H1 (cell line): ENCODE measurements around the gene NEU2. TPM values are rescaled to one million over a fixed set of nuclear protein-coding genes. Genes with fewer than 3 reads are reported as not detected.

Experiments used
- CTCF ChIA-PET: fragments of 300-600 bp; sonication (Branson Sonifier 250); formaldehyde crosslinking; loops from one replicate; lab custom pipeline; 2021; ENCODE audit not compliant: partially characterized antibody; lab: Charles Lee
- POLR2A ChIA-PET: fragments of 300-600 bp; sonication (Branson Sonifier 250); formaldehyde crosslinking; loops from one replicate; lab custom pipeline; 2021; ENCODE audit warnings: inconsistent platforms; ENCODE audit not compliant: partially characterized antibody; lab: Charles Lee
- DNase-seq, 2 experiments: peaks; one replicate each; pipeline versions ENCODE4 v3.0.0 to v3.0.0-alpha.2; 2010 to 2022; ENCODE audit warnings: low spot score in 2 of 2, low read depth in 1 of 2, mixed read lengths in 1 of 2
- FAIRE-seq: peaks from 2 replicates; lab custom pipeline; 2011; peaks lifted over from hg19 to GRCh38; lab: Jason Lieb, UNC
- H2AFZ ChIP-seq: 2 replicates; pipeline ENCODE4 v1.8.1; 2012; ENCODE audit warnings: low read length, inconsistent platforms
- H2AK5ac ChIP-seq: 2 replicates; pipeline ENCODE4 v1.6.1; 2013; ENCODE audit warnings: low read depth, low read length
- H2BK120ac ChIP-seq: replicated peaks from 2 replicates; pipeline ENCODE3; 2013; ENCODE audit warnings: low read depth, low read length, inconsistent platforms
- H2BK12ac ChIP-seq: 2 replicates; pipeline ENCODE4 v1.6.1; 2013; ENCODE audit warnings: low read depth, low read length
- H2BK15ac ChIP-seq: 2 replicates; pipeline ENCODE4 v1.6.1; 2013; ENCODE audit warnings: low read length
- H2BK20ac ChIP-seq: 2 replicates; pipeline ENCODE4 v1.6.1; 2013; ENCODE audit warnings: low read length
- H2BK5ac ChIP-seq: 2 replicates; pipeline ENCODE4 v1.6.1; 2013; ENCODE audit warnings: low read depth, low read length
- H3K14ac ChIP-seq: 2 replicates; pipeline ENCODE4 v1.6.1; 2013; ENCODE audit warnings: inconsistent platforms; ENCODE audit not compliant: insufficient read length
- H3K18ac ChIP-seq: 2 replicates; pipeline ENCODE4 v1.6.1; 2013; ENCODE audit warnings: low read length; ENCODE audit errors: extremely low read depth
- H3K23ac ChIP-seq: 2 replicates; pipeline ENCODE4 v1.6.1; 2013; ENCODE audit warnings: inconsistent platforms; ENCODE audit not compliant: insufficient read length
- H3K23me2 ChIP-seq: 2 replicates; pipeline ENCODE4 v1.6.1; 2013; ENCODE audit warnings: low read depth, low read length
- H3K27ac ChIP-seq: 2 replicates; pipeline ENCODE4 v1.6.1; 2011; ENCODE audit warnings: low read depth, low read length, inconsistent platforms
- H3K27me3 ChIP-seq, 4 experiments: replicated peaks in 1 of 4; 1 replicate in 1 of 4; 2 replicates in 3 of 4; pipeline versions ENCODE4 v1.6.1 to v1.8.1; 2011 to 2013; ENCODE audit warnings: low read length in 3 of 4, mild to moderate bottlenecking in 3 of 4, inconsistent platforms in 2 of 4, mixed read lengths in 2 of 4, moderate library complexity in 1 of 4; ENCODE audit not compliant: control insufficient read depth in 3 of 4, insufficient read depth in 3 of 4; ENCODE audit errors: extremely low read depth in 1 of 4
- H3K36me3 ChIP-seq, 4 experiments: 2 replicates each; pipeline versions ENCODE4 v1.6.1 to v1.8.1; 2011 to 2013; ENCODE audit warnings: mild to moderate bottlenecking in 4 of 4, low read length in 3 of 4, moderate library complexity in 2 of 4, control low read depth in 1 of 4, inconsistent platforms in 1 of 4; ENCODE audit not compliant: insufficient read depth in 4 of 4, control insufficient read depth in 2 of 4
- H3K4ac ChIP-seq: replicated peaks from 2 replicates; pipeline ENCODE3; 2013; ENCODE audit warnings: low read length, low read depth, mixed read lengths, inconsistent platforms; ENCODE audit not compliant: insufficient read length
- H3K4me1 ChIP-seq, 4 experiments: replicated peaks in 1 of 4; 1 replicate in 1 of 4; 2 replicates in 3 of 4; pipeline versions ENCODE4 v1.6.1 to v1.8.1; 2011 to 2013; ENCODE audit warnings: low read length in 3 of 4, inconsistent platforms in 2 of 4, mixed read lengths in 1 of 4; ENCODE audit not compliant: insufficient read depth in 4 of 4, control insufficient read depth in 3 of 4
- H3K4me2 ChIP-seq, 2 experiments: 2 replicates each; pipeline versions ENCODE4 v1.6.1 to v1.8.1; 2011 to 2013; ENCODE audit warnings: low read depth in 2 of 2, low read length in 2 of 2, control low read depth in 1 of 2, inconsistent platforms in 1 of 2, mild to moderate bottlenecking in 1 of 2; ENCODE audit not compliant: insufficient read depth in 1 of 2
- H3K4me3 ChIP-seq, 4 experiments: fragments of 200-600, 300-600 bp in 1 of 4; sonication (generic), shearing (Covaris generic), sonication (Bioruptor Twin) in 1 of 4; 2 replicates each; pipeline versions ENCODE4 v1.5.1 to v1.8.1; 2011 to 2016; ENCODE audit warnings: low read length in 4 of 4, low read depth in 3 of 4, control low read depth in 2 of 4, inconsistent platforms in 2 of 4, mild to moderate bottlenecking in 2 of 4, mixed read lengths in 1 of 4, moderate library complexity in 1 of 4; ENCODE audit not compliant: insufficient read depth in 2 of 4; ENCODE audit errors: extremely low read depth in 1 of 4
- H3K56ac ChIP-seq: replicated peaks from 2 replicates; pipeline ENCODE3; 2013; ENCODE audit warnings: low read depth, mild to moderate bottlenecking, mixed read lengths, low read length, inconsistent platforms; ENCODE audit not compliant: insufficient read length
- H3K79me1 ChIP-seq: 2 replicates; pipeline ENCODE4 v1.6.1; 2013; ENCODE audit warnings: low read depth, low read length, control low read depth
- H3K79me2 ChIP-seq, 2 experiments: 2 replicates each; pipeline versions ENCODE4 v1.6.1 to v1.8.1; 2012 to 2013; ENCODE audit warnings: low read length in 2 of 2, mild to moderate bottlenecking in 2 of 2, inconsistent platforms in 1 of 2; ENCODE audit not compliant: insufficient read depth in 2 of 2, control insufficient read depth in 1 of 2
- H3K9ac ChIP-seq, 4 experiments: replicated peaks in 1 of 4; 1 replicate in 1 of 4; 2 replicates in 3 of 4; pipeline versions ENCODE4 v1.6.1 to v1.8.1; 2011 to 2013; ENCODE audit warnings: low read depth in 3 of 4, low read length in 3 of 4, control low read depth in 2 of 4, mild to moderate bottlenecking in 2 of 4, moderate library complexity in 2 of 4, inconsistent platforms in 1 of 4; ENCODE audit errors: extremely low read depth in 1 of 4
- H3K9me3 ChIP-seq, 2 experiments: 2 replicates each; pipeline versions ENCODE4 v1.6.1 to v1.8.1; 2012 to 2013; ENCODE audit warnings: mild to moderate bottlenecking in 2 of 2, moderate library complexity in 2 of 2, control low read depth in 1 of 2, inconsistent platforms in 1 of 2, low read depth in 1 of 2, low read length in 1 of 2, mixed read lengths in 1 of 2; ENCODE audit not compliant: insufficient read depth in 2 of 2
- H4K20me1 ChIP-seq, 2 experiments: replicated peaks in 1 of 2; 2 replicates each; pipeline versions ENCODE3 to v1.8.1; 2011 to 2013; ENCODE audit warnings: inconsistent platforms in 2 of 2, low read length in 2 of 2, mild to moderate bottlenecking in 1 of 2; ENCODE audit not compliant: insufficient read depth in 2 of 2, control insufficient read depth in 1 of 2
- H4K5ac ChIP-seq: 2 replicates; pipeline ENCODE4 v1.6.1; 2013; ENCODE audit warnings: low read length, low read depth, mixed read lengths, inconsistent platforms; ENCODE audit not compliant: insufficient read length
- H4K8ac ChIP-seq: 2 replicates; pipeline ENCODE4 v1.8.0; 2013; ENCODE audit warnings: mild to moderate bottlenecking, moderate library complexity, low read length, inconsistent platforms; ENCODE audit not compliant: insufficient read depth; ENCODE audit errors: extremely low read depth
- H4K91ac ChIP-seq: replicated peaks from 2 replicates; pipeline ENCODE3; 2013; ENCODE audit warnings: low read length, mixed read lengths, inconsistent platforms; ENCODE audit not compliant: insufficient read length
- CHD2 ChIP-seq: IDR thresholded peaks from 2 replicates; pipeline ENCODE4 v1.6.1; 2012; ENCODE audit warnings: low read length, improper control_type of control experiment
- E2F6 ChIP-seq: IDR thresholded peaks from 2 replicates; pipeline ENCODE4 v1.6.1; 2012; ENCODE audit warnings: inconsistent platforms
- GABPA ChIP-seq: IDR thresholded peaks from 2 replicates; pipeline ENCODE4 v1.6.1; 2011; ENCODE audit warnings: mild to moderate bottlenecking, low read length, moderate library complexity, borderline replicate concordance; ENCODE audit not compliant: insufficient read depth
- JUN ChIP-seq: IDR thresholded peaks from 2 replicates; pipeline ENCODE4 v1.6.1; 2011; ENCODE audit warnings: low read depth, mild to moderate bottlenecking, improper control_type of control experiment, low read length
- KDM4A ChIP-seq: IDR thresholded peaks from one replicate; pipeline ENCODE4 v1.7.1; 2012; ENCODE audit warnings: low read depth, mild to moderate bottlenecking, moderate library complexity, low read length, inconsistent platforms; ENCODE audit not compliant: severe bottlenecking
- POU5F1 ChIP-seq: IDR thresholded peaks from 2 replicates; pipeline ENCODE4 v1.6.1; 2011; ENCODE audit warnings: low read depth, mild to moderate bottlenecking, low read length, moderate library complexity
- RAD21 ChIP-seq, 2 experiments: IDR thresholded peaks in 1 of 2; conservative IDR thresholded peaks in 1 of 2; 2 replicates each; pipeline ENCODE4 v1.6.1; 2011; ENCODE audit warnings: low read depth in 2 of 2, low read length in 2 of 2, improper control_type of control experiment in 1 of 2, inconsistent platforms in 1 of 2, mild to moderate bottlenecking in 1 of 2, moderate library complexity in 1 of 2
- RNF2 ChIP-seq: fragments of 200-900, 300-1000 bp; sonication (generic); IDR thresholded peaks from 2 replicates; pipeline ENCODE4 v1.7.1; 2016; ENCODE audit warnings: borderline replicate concordance, low read depth, mild to moderate bottlenecking, antibody characterized with exemption, low read length; ENCODE audit not compliant: poor library complexity, severe bottlenecking; ENCODE audit errors: missing control alignments
- RXRA ChIP-seq: IDR thresholded peaks from 2 replicates; pipeline ENCODE4 v1.6.1; 2011; ENCODE audit warnings: low read depth, mild to moderate bottlenecking, low read length, moderate library complexity; ENCODE audit not compliant: insufficient read depth
- SAP30 ChIP-seq: fragments of 300-600 bp; sonication (generic); IDR thresholded peaks from 2 replicates; pipeline ENCODE4 v1.7.1; 2012; ENCODE audit warnings: low read length, moderate library complexity, mild to moderate bottlenecking, inconsistent platforms; ENCODE audit not compliant: insufficient read depth, insufficient replicate concordance
- WGBS, 2 experiments: shearing (Covaris generic) in 1 of 2; methylation state at CpG; one replicate each; pipeline versions ENCODE4 v1.1.6 to v1.1.7; 2013 to 2015; ENCODE audit warnings: low lambda C conversion rate in 2 of 2, mixed read lengths in 2 of 2, inconsistent platforms in 1 of 2, low coverage in 1 of 2, missing lambda C conversion rate in 1 of 2; ENCODE audit not compliant: insufficient replicate concordance in 2 of 2, insufficient coverage in 1 of 2, insufficient read length in 1 of 2; ENCODE audit errors: extremely low coverage in 1 of 2, missing lambda C conversion rate in 1 of 2; 5-methylcytosine and 5-hydroxymethylcytosine counted together
- polyA plus RNA-seq, 7 experiments: library from polyadenylated mRNA; depleted of rRNA in 3 of 7; stranded (reverse) in 5 of 7; unstranded in 2 of 7; fragments of >200 nt in 5 of 7; fragments of 200-250 nt in 2 of 7; gene quantifications; 1 replicate in 5 of 7; 2 replicates in 1 of 7; 4 replicates in 1 of 7; pipeline versions ENCODE4 v1.2.1 to v1.2.3, GENCODE V29; 2011 to 2013; ENCODE audit warnings: missing spikeins in 2 of 7, mixed read lengths in 2 of 7
- total RNA-seq: library from RNA; stranded (reverse); fragmentation: NEBNext Ultra II Directional; extraction: Animal tissue kit (Norgen Biotek cat#: 25700); gene quantifications from 2 replicates; pipeline ENCODE4 v1.2.1, GENCODE V29; 2021

Gene NEU2
- total and polyA plus RNA-seq, 2 of the 8 experiments (the other 6 are each of a cell fraction or from before 2014, with no cell fraction given): 0.12 TPM; not detected in 1

- WGBS, 2 experiments: 82% methylated on average over 14 of the region's 26 CpGs; no CpG with 5 or more reads in 1 of the 2 experiments
- POLR2A ChIA-PET: interaction anchor here (0.8 to 1.4 kb wide), 4 partner anchors 8 to 470 kb away, joined by 3 to 7 read pairs (median 4); partner anchors contain the start of gene ATG16L1
- H3K27me3 ChIP-seq: no peaks in the 10 kb centered on the region
- no peaks in the 10 kb centered on the region for H4K20me1 ChIP-seq
- H4K91ac ChIP-seq: no peak within 1 kb of the TSS
- H2AFZ ChIP-seq: no peak within 1 kb of the TSS
- H3K4ac ChIP-seq: no peak within 1 kb of the TSS
- no peak within 1 kb of the TSS for H3K9ac ChIP-seq
- no peak within 1 kb of the TSS for H2AK5ac ChIP-seq
- no peak within 1 kb of the TSS for H2BK5ac ChIP-seq
- no peak within 1 kb of the TSS for H3K4me2 ChIP-seq
- H3K23ac ChIP-seq: no peak within 1 kb of the TSS
- no peaks in the 10 kb centered on the region for H3K79me2 ChIP-seq
- no peak within 1 kb of the TSS; the same call in 1 of the 2 replicates for H2BK12ac ChIP-seq
- FAIRE-seq (no peak), DNase-seq (no peak)
- H3K27ac ChIP-seq: no peak within 1 kb of the TSS
- no peak within 1 kb of the TSS for H3K56ac ChIP-seq
- H2BK120ac ChIP-seq: no peak within 1 kb of the TSS
- no peak within 1 kb of the TSS for H4K5ac ChIP-seq
- H3K4me3 ChIP-seq: no peak within 1 kb of the TSS
- H3K23me2 ChIP-seq: no peaks in the 10 kb centered on the region
- H3K18ac ChIP-seq: no peak within 1 kb of the TSS
- CTCF ChIA-PET: interaction anchor here (0.7 to 4.6 kb wide), 30 partner anchors 8 to 457 kb away, joined by 3 to 32 read pairs (median 4); partner anchors contain the start of gene NEU2
- H3K9me3 ChIP-seq: no peaks in the 10 kb centered on the region
- H2BK20ac ChIP-seq: no peak within 1 kb of the TSS
- no peak within 1 kb of the TSS; the same call in 1 of the 2 replicates for H4K8ac ChIP-seq
- H3K36me3 ChIP-seq: no peaks in the 10 kb centered on the region
- peaks cover 0 to 10% (median 4%) of the 10 kb centered on the region in 4 experiments; a peak in 4 of 7 replicates for H3K4me1 ChIP-seq
- H3K14ac ChIP-seq: no peak within 1 kb of the TSS
- no peaks in the 10 kb centered on the region for H3K79me1 ChIP-seq
- no peak within 1 kb of the TSS for H2BK15ac ChIP-seq
- TF ChIP-seq SAP30 (no peak), RNF2 (no peak), RAD21 (IDR thresholded peaks at IDR 0.05 in 1 of 2, conservative IDR thresholded peaks at IDR 0.05 in 1 of 2; ENCODE audit: low read depth in 2 of 2, low read length in 2 of 2) (no peak), JUN (no peak), RXRA (no peak), KDM4A (no peak), CHD2 (no peak), POU5F1 (no peak), E2F6 (no peak), GABPA (no peak)
Measured at GRCh38 chr2:233059797-233060500, 27.5 kb downstream of the NEU2 start, which contains the start of gene INPP5D. Gene INPP5D (plus strand): TSS chr2:233060342. CDS start chr2:233060479, 137 bp downstream.
